HG03135 (cell line): ENCODE results near the gene PIK3CD.
"Not testable (repeated sequence)": the region's sequence is repeated elsewhere in the genome, so short reads cannot be mapped to it uniquely, and the experiment has no call there.

ENCODE experiments used
- ATAC-seq: cut with Tn5 transposase; IDR thresholded peaks from one replicate; pipeline ENCODE4 v1.9.1; 2021; ENCODE audit warnings: mild to moderate bottlenecking, moderate library complexity; ENCODE audit not compliant: unreplicated experiment

Gene PIK3CD

GRCh38 chr1:9687874-9688582 is 36.5 kb downstream of the PIK3CD start:
- ATAC-seq: no peak

- no peak for ATAC-seq
These were observed 37.1 kb downstream of the PIK3CD start for GRCh38 chr1:9688599-9688998.

GRCh38 chr1:9689011-9689706 is 37.6 kb downstream of the PIK3CD start:
- peak; percentile 55 for ATAC-seq

- no peak for ATAC-seq
These were observed 38.4 kb downstream of the PIK3CD start for GRCh38 chr1:9689971-9690381.

- no peak for ATAC-seq
These were observed 39.0 kb downstream of the PIK3CD start for GRCh38 chr1:9690440-9691107.

DNA sequence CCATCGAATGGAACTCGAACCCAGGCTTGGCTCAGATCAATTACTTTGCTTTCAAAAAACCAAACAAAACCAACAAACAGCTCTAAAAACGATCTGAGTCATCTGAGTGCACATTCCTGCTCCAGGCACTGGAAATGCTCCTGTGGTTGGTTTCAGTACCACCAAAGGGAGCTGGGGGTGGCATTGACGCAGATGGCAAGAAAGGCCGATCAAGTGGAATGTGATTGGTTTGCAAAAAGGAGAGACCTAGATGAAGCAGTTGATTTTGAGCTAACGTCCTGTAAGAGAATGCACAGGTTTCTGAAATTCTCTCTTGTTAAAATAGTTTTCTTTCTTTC is 39.5 kb downstream of the PIK3CD start:
- no peak for ATAC-seq

- no peak for ATAC-seq
These were observed 40.2 kb downstream of the PIK3CD start for GRCh38 chr1:9691691-9692090.

DNA sequence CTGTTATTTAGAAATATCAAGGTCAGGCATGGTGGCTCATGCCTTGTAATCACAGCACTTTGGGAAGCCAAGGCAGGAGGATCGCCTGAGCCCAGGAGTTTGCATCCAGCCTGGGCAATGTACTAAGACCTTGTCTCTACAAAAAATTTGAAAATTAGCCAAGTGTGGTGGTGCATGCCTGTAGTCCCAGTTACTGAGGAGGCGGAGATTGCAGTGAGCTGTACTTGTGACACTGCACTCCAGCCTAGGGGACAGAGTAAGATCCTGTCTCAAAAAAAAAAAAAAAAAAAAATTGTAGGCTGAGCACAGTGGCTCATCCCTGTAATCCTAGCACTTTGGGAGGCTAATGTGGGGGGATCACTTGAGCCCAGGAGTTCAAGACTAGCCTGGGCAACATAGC is 45.3 kb downstream of the PIK3CD start:
- no peak for ATAC-seq

- ATAC-seq: no peak
These were observed 47.8 kb downstream of the PIK3CD start for GRCh38 chr1:9699361-9699760.

- ATAC-seq: no peak
These were observed 48.8 kb downstream of the PIK3CD start for GRCh38 chr1:9700340-9700739.

DNA sequence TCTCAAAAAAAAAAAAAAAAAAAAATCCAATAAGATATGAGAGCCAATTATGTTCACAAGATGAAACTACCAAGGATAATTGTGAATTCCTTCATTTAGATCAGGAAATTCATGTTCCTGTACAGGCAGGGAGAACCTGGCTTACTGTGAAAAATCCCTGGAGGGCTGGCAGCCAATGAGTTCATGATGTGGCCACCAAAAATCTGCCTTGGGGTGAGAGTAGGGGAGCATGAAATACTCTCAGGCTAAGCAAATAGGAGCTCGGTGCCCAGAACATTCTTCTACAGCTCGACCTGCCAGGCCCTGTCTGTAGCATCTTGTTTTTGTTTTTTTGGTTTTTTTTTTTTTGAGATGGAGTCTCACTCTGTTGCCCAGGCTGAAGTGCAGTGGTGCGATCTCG is 50.1 kb downstream of the PIK3CD start:
- ATAC-seq: no peak

- no peak for ATAC-seq
These were observed 51.6 kb downstream of the PIK3CD start for GRCh38 chr1:9703165-9703509.

DNA sequence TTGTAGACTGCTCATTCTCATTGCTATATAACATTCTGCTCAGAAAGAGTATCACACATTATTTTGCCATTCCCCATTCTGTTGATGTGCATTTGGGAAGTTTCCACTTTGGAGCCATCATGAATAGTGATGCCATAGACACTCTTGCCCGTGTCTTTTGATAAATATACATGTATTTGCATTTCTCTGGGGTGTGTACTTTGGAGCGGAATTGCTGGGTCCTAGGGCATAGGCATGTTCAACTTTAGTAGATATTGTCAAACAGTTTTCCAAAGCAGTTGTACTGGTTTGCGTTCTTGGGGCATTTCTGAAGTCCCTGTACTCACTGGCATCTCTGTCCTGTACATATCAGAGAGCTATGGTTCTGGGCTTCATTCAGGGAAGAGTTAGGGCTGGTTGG is 52.1 kb downstream of the PIK3CD start:
- ATAC-seq: no peak

GRCh38 chr1:9705337-9706093 is 54.0 kb downstream of the PIK3CD start:
- no peak for ATAC-seq

GRCh38 chr1:9706178-9706577 is 54.6 kb downstream of the PIK3CD start:
- ATAC-seq: no peak

GRCh38 chr1:9710037-9710436 is 58.5 kb downstream of the PIK3CD start:
- no peak for ATAC-seq

DNA sequence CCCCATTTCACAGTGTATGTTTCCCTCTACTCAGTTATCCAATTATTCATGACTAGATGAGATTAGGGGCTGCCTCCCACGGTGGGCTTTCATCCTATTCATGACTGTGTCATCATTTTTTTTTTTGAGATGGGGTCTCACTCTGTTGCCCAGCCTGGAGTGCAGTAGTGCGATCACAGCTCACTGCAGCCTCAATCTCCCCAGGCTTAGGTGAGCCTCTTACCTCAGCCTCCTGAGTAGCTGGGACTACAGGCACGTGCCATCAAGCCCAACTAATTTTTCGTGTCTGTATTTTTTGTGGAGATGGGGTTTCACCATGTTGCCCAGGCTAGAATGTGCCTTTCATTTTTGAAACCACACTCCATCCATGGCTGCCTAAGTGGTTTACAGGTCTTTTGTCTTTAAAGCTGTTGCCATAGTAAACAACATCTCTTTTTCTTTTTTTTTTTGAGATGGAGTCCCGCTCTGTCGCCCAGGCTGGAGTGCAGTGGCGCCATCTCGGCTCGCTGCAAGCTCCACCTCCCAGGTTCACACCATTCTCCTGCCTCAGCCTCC is 60.0 kb downstream of the PIK3CD start:
- no peak for ATAC-seq

DNA sequence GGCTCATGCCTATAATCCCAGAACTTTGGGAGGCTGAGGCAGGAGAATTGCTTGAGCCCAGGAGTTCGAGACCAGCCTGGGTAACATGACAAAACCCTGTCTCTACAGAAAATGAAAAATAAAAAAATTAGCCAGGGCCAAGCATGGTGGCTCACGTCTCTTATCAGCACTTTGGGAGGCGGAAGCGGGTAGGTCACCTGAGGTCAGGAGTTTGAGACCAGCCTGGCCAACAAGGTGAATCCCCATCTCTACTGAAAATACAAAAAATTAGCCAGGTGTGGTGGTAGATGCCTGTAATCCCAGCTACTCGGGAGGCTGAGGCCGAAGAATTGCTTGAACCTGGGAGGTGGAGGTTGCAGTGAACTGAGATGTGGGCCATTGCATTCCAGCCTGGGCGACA is 61.2 kb downstream of the PIK3CD start:
- not testable (repeated sequence) for ATAC-seq

GRCh38 chr1:9714257-9714718 is 62.8 kb downstream of the PIK3CD start:
- ATAC-seq: no peak

GRCh38 chr1:9715536-9716226 is 64.2 kb downstream of the PIK3CD start:
- ATAC-seq: no peak
